ENCODE results near the gene ZACN.
"Not testable (repeated sequence)": the region's sequence is repeated elsewhere in the genome, so short reads cannot be mapped to it uniquely, and the experiment has no call there.

The ZACN gene

DNA sequence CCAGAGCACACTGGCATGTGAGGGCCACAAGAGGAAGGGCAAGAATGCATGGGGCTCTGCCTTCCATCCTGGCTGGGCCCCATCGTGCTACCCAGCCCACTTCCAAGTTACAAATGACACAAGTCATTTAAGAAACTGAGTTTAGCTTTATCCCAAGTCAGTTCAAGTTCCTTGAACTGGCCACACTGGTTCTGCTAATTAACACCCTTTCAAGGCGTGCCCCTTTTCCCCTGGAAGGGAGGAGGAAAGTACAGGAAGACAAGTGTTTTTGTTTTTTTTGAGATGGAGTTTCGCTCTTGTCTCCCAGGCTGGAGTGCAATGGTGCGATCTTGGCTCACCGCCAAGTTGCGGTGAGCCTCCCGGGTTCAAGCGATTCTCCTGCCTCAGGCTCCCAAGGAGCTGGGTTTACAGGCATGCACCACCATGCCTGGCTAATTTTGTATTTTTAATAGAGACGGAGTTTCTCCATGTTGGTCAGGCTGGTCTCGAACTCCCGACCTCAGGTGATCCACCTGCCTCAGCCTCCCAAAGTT lies 34.4 kb upstream of the ZACN start:
- H3K36me3 ChIP-seq (ENCODE audit: control insufficient read depth in 2 of 2, insufficient read depth in 2 of 2, low read length in 2 of 2) = peaks cover 76 to 79% of the 10 kb centered on the region in 2 donors

DNA sequence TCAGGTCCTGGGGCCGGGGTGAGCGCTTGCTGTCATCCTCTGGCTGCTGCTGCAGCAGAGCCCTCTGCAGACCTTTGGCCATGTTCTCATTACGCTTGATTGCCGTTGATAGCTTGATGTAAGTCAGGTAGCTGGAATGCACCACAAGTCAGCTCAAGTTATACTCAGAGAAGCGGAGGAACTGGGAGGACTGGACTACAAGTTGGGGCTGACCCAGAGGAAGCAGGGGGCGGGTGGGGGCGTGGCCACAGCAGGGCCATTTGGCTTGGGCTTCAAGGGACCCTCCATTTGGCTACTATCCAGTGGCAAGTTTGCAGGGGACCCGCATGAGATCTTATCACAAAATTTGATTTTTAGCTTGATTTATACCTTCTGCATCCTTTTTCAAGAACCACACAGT lies 32.9 kb upstream of the ZACN start:
- Histone ChIP-seq H3K27ac (ENCODE audit: low read length) (no peak overlapping the region), H3K4me3 (ENCODE audit: low read length in 2 of 2) (no peak overlapping the region), H3K4me1 (ENCODE audit: control insufficient read depth, insufficient read depth, low read length) (no peaks in the 10 kb centered on the region)

More for the DNA sequence above, 34.4 kb upstream of the ZACN start:
- not testable (repeated sequence) for H3K9ac ChIP-seq (ENCODE audit: low read length in 2 of 2); H3K27me3 ChIP-seq (ENCODE audit: control insufficient read depth in 1 of 2, insufficient read depth in 2 of 2, low read length in 2 of 2); H3K9me3 ChIP-seq (ENCODE audit: control insufficient read depth in 2 of 2, low read length in 2 of 2); H3K4me3 ChIP-seq (ENCODE audit: low read length in 2 of 2); H3K27ac ChIP-seq (ENCODE audit: low read length); H3K4me1 ChIP-seq (ENCODE audit: control insufficient read depth, insufficient read depth, low read length)

GRCh38 chr17:76048025-76048605 lies 30.9 kb upstream of the ZACN start:
- peaks cover 71 to 77% of the 10 kb centered on the region in 2 donors for H3K36me3 ChIP-seq (ENCODE audit: control insufficient read depth in 2 of 2, insufficient read depth in 2 of 2, low read length in 2 of 2)
- H3K27ac ChIP-seq (ENCODE audit: low read length) = no peak overlapping the region
- H3K27me3 ChIP-seq (ENCODE audit: control insufficient read depth in 1 of 2, insufficient read depth in 2 of 2, low read length in 2 of 2) = no peaks in the 10 kb centered on the region
- H3K9me3 ChIP-seq (ENCODE audit: control insufficient read depth in 2 of 2, low read length in 2 of 2) = no peaks in the 10 kb centered on the region
- H3K9ac ChIP-seq (ENCODE audit: low read length in 2 of 2) = no peak overlapping the region
- no peaks in the 10 kb centered on the region for H3K4me1 ChIP-seq (ENCODE audit: control insufficient read depth, insufficient read depth, low read length)
- no peak overlapping the region for H3K4me3 ChIP-seq (ENCODE audit: low read length in 2 of 2)

More for the DNA sequence above, 32.9 kb upstream of the ZACN start:
- H3K36me3 ChIP-seq (ENCODE audit: control insufficient read depth in 2 of 2, insufficient read depth in 2 of 2, low read length in 2 of 2) = peaks cover 79 to 83% of the 10 kb centered on the region in 2 donors
- no peaks in the 10 kb centered on the region for H3K9me3 ChIP-seq (ENCODE audit: control insufficient read depth in 2 of 2, low read length in 2 of 2)
- no peak overlapping the region for H3K9ac ChIP-seq (ENCODE audit: low read length in 2 of 2)
- H3K27me3 ChIP-seq (ENCODE audit: control insufficient read depth in 1 of 2, insufficient read depth in 2 of 2, low read length in 2 of 2) = no peaks in the 10 kb centered on the region

- Histone ChIP-seq H3K36me3 (ENCODE audit: control insufficient read depth in 2 of 2, insufficient read depth in 2 of 2, low read length in 2 of 2) (peaks cover 70 to 76% of the 10 kb centered on the region in 2 donors), H3K27me3 (ENCODE audit: control insufficient read depth in 1 of 2, insufficient read depth in 2 of 2, low read length in 2 of 2) (no peaks in the 10 kb centered on the region), H3K4me3 (ENCODE audit: low read length in 2 of 2) (no peak overlapping the region), H3K4me1 (ENCODE audit: control insufficient read depth, insufficient read depth, low read length) (no peaks in the 10 kb centered on the region), H3K9ac (ENCODE audit: low read length in 2 of 2) (no peak overlapping the region), H3K9me3 (ENCODE audit: control insufficient read depth in 2 of 2, low read length in 2 of 2) (no peaks in the 10 kb centered on the region), H3K27ac (ENCODE audit: low read length) (no peak overlapping the region)
Observed at GRCh38 chr17:76048711-76049110, 30.3 kb upstream of the ZACN start.

- Histone ChIP-seq H3K36me3 (ENCODE audit: control insufficient read depth in 2 of 2, insufficient read depth in 2 of 2, low read length in 2 of 2) (peaks cover 70 to 75% of the 10 kb centered on the region in 2 donors), H3K27me3 (ENCODE audit: control insufficient read depth in 1 of 2, insufficient read depth in 2 of 2, low read length in 2 of 2) (no peaks in the 10 kb centered on the region), H3K27ac (ENCODE audit: low read length) (no peak overlapping the region), H3K9ac (ENCODE audit: low read length in 2 of 2) (no peak overlapping the region), H3K4me1 (ENCODE audit: control insufficient read depth, insufficient read depth, low read length) (no peaks in the 10 kb centered on the region), H3K9me3 (ENCODE audit: control insufficient read depth in 2 of 2, low read length in 2 of 2) (no peaks in the 10 kb centered on the region), H3K4me3 (ENCODE audit: low read length in 2 of 2) (no peak overlapping the region)
Observed at GRCh38 chr17:76049239-76049638, 29.7 kb upstream of the ZACN start.

- Histone ChIP-seq H3K9me3 (ENCODE audit: control insufficient read depth in 2 of 2, low read length in 2 of 2) (no peaks in the 10 kb centered on the region), H3K9ac (ENCODE audit: low read length in 2 of 2) (no peak overlapping the region), H3K4me1 (ENCODE audit: control insufficient read depth, insufficient read depth, low read length) (no peaks in the 10 kb centered on the region), H3K4me3 (ENCODE audit: low read length in 2 of 2) (no peak overlapping the region), H3K27me3 (ENCODE audit: control insufficient read depth in 1 of 2, insufficient read depth in 2 of 2, low read length in 2 of 2) (no peaks in the 10 kb centered on the region), H3K27ac (ENCODE audit: low read length) (no peak overlapping the region), H3K36me3 (ENCODE audit: control insufficient read depth in 2 of 2, insufficient read depth in 2 of 2, low read length in 2 of 2) (peaks cover 62 to 71% of the 10 kb centered on the region in 2 donors)
Observed at GRCh38 chr17:76049836-76050537, 29.0 kb upstream of the ZACN start.

- Histone ChIP-seq H3K9me3 (ENCODE audit: control insufficient read depth in 2 of 2, low read length in 2 of 2) (no peaks in the 10 kb centered on the region), H3K27me3 (ENCODE audit: control insufficient read depth in 1 of 2, insufficient read depth in 2 of 2, low read length in 2 of 2) (no peaks in the 10 kb centered on the region), H3K4me3 (ENCODE audit: low read length in 2 of 2) (no peak overlapping the region), H3K4me1 (ENCODE audit: control insufficient read depth, insufficient read depth, low read length) (no peaks in the 10 kb centered on the region), H3K36me3 (ENCODE audit: control insufficient read depth in 2 of 2, insufficient read depth in 2 of 2, low read length in 2 of 2) (peaks cover 54 to 64% of the 10 kb centered on the region in 2 donors), H3K27ac (ENCODE audit: low read length) (no peak overlapping the region), H3K9ac (ENCODE audit: low read length in 2 of 2) (no peak overlapping the region)
Observed at GRCh38 chr17:76050538-76051467, 28.2 kb upstream of the ZACN start.

GRCh38 chr17:76051561-76051960 lies 27.4 kb upstream of the ZACN start:
- H3K36me3 ChIP-seq (ENCODE audit: control insufficient read depth in 2 of 2, insufficient read depth in 2 of 2, low read length in 2 of 2) = peaks cover 54 to 66% of the 10 kb centered on the region in 2 donors
- no peak overlapping the region for H3K4me3 ChIP-seq (ENCODE audit: low read length in 2 of 2)
- H3K27ac ChIP-seq (ENCODE audit: low read length) = no peak overlapping the region
- H3K4me1 ChIP-seq (ENCODE audit: control insufficient read depth, insufficient read depth, low read length) = no peaks in the 10 kb centered on the region
- H3K9ac ChIP-seq (ENCODE audit: low read length in 2 of 2) = no peak overlapping the region
- H3K27me3 ChIP-seq (ENCODE audit: control insufficient read depth in 1 of 2, insufficient read depth in 2 of 2, low read length in 2 of 2) = no peaks in the 10 kb centered on the region
- H3K9me3 ChIP-seq (ENCODE audit: control insufficient read depth in 2 of 2, low read length in 2 of 2) = no peaks in the 10 kb centered on the region

- no peak overlapping the region for H3K9ac ChIP-seq (ENCODE audit: low read length in 2 of 2)
- no peak overlapping the region for H3K4me3 ChIP-seq (ENCODE audit: low read length in 2 of 2)
- no peaks in the 10 kb centered on the region for H3K9me3 ChIP-seq (ENCODE audit: control insufficient read depth in 2 of 2, low read length in 2 of 2)
- H3K27me3 ChIP-seq (ENCODE audit: control insufficient read depth in 1 of 2, insufficient read depth in 2 of 2, low read length in 2 of 2) = no peaks in the 10 kb centered on the region
- H3K27ac ChIP-seq (ENCODE audit: low read length) = no peak overlapping the region
- peaks cover 54 to 62% of the 10 kb centered on the region in 2 donors for H3K36me3 ChIP-seq (ENCODE audit: control insufficient read depth in 2 of 2, insufficient read depth in 2 of 2, low read length in 2 of 2)
- H3K4me1 ChIP-seq (ENCODE audit: control insufficient read depth, insufficient read depth, low read length) = no peaks in the 10 kb centered on the region
Observed at GRCh38 chr17:76053246-76054111, 25.5 kb upstream of the ZACN start.

DNA sequence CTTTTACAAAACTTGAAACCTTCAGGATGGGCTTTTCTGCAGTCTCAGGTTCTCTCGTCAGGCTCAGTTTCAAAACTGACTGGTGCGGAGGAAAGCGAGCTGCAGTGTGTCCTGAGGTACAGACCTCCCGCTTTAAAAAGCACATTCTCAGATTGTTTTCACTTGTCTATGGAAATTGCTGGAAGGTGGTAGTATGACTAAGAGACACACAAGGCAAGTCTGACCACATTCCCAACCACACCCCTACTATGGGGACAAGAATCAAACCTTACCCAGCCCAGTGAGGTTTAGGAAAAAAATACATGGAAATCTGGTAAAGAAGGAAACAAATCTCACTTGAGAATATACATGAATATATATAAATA lies 24.9 kb upstream of the ZACN start:
- Histone ChIP-seq H3K36me3 (ENCODE audit: control insufficient read depth in 2 of 2, insufficient read depth in 2 of 2, low read length in 2 of 2) (peaks cover 54 to 62% of the 10 kb centered on the region in 2 donors), H3K9me3 (ENCODE audit: control insufficient read depth in 2 of 2, low read length in 2 of 2) (no peaks in the 10 kb centered on the region), H3K4me3 (ENCODE audit: low read length in 2 of 2) (no peak overlapping the region), H3K27ac (ENCODE audit: low read length) (no peak overlapping the region), H3K27me3 (ENCODE audit: control insufficient read depth in 1 of 2, insufficient read depth in 2 of 2, low read length in 2 of 2) (no peaks in the 10 kb centered on the region), H3K4me1 (ENCODE audit: control insufficient read depth, insufficient read depth, low read length) (no peaks in the 10 kb centered on the region), H3K9ac (ENCODE audit: low read length in 2 of 2) (no peak overlapping the region)
